GM06990 (cell line): ENCODE measurements around the gene SUPT3H.

ENCODE experiments used
- DNase-seq: peaks from one replicate; pipeline ENCODE4 v3.0.0-alpha.2; 2011; ENCODE audit not compliant: insufficient read length; ENCODE audit errors: extremely low read depth
- H3K27me3 ChIP-seq: replicated peaks from 2 replicates; pipeline ENCODE4 v1.6.0; 2011; ENCODE audit warnings: low read length; ENCODE audit not compliant: control insufficient read depth, insufficient read depth
- H3K36me3 ChIP-seq: 2 replicates; pipeline ENCODE4 v1.5.1; 2011; ENCODE audit warnings: low read length; ENCODE audit not compliant: control insufficient read depth, insufficient read depth
- H3K4me3 ChIP-seq: replicated peaks from 2 replicates; pipeline ENCODE4 v1.5.1; 2011; ENCODE audit warnings: low read depth, mild to moderate bottlenecking, control low read depth, low read length
- TF ChIP-seq, protein P1 (sequence below): IDR thresholded peaks from 2 replicates; pipeline ENCODE4 v1.5.1; 2011; ENCODE audit warnings: low read length, control low read depth, mild to moderate bottlenecking, inconsistent platforms; ENCODE audit not compliant: insufficient read depth, poor library complexity, severe bottlenecking

SUPT3H gene

DNA sequence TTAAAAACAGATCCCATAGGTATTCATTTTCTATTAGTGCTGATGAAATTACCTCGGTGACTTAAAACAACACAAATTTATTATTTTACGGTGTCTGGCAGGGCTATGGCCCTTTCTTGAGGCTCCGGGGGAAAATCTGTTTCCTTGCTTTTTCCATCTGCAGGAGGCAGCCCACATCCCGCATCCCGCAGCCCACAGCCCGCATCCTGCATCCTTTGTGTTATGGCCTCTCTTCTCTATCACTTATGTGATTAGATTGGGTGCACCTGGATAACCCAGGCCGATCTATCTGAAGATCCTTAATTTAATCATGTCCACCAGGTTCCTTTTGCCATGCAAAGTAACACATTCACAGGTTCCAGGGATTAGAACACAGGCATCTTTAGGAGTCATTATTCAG lies 582.4 kb downstream of the SUPT3H start:
- TF ChIP-seq, protein P1, sequence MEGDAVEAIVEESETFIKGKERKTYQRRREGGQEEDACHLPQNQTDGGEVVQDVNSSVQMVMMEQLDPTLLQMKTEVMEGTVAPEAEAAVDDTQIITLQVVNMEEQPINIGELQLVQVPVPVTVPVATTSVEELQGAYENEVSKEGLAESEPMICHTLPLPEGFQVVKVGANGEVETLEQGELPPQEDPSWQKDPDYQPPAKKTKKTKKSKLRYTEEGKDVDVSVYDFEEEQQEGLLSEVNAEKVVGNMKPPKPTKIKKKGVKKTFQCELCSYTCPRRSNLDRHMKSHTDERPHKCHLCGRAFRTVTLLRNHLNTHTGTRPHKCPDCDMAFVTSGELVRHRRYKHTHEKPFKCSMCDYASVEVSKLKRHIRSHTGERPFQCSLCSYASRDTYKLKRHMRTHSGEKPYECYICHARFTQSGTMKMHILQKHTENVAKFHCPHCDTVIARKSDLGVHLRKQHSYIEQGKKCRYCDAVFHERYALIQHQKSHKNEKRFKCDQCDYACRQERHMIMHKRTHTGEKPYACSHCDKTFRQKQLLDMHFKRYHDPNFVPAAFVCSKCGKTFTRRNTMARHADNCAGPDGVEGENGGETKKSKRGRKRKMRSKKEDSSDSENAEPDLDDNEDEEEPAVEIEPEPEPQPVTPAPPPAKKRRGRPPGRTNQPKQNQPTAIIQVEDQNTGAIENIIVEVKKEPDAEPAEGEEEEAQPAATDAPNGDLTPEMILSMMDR, result no peak
- H3K4me3 ChIP-seq, result no peak overlapping the region
- DNase-seq, result no peak

DNA sequence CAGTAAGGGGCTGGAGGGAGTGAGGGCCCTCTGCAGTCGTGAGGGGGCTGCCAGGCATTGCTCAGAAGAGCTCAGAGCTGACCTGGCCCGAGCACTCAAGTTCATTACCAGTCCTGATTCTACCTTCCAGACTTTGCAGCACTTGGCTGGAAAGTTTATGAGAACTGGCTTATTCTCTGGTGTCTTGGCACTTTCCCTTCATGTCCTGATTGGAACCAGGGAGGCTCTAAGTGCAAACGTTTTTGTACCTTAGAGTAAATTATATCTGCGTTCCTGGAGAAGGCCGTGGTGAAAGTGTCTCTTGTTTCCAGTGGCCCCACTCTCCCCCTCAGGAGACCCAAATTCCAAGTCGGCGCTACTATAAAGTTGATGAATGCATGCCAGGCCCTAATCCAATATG lies 587.9 kb downstream of the SUPT3H start:
- DNase-seq, result no peak
- Histone ChIP-seq H3K4me3 (no peak overlapping the region), H3K36me3 (no peaks in the 10 kb centered on the region), H3K27me3 (no peaks in the 10 kb centered on the region)
- TF ChIP-seq, protein P1, result no peak

More for the DNA sequence above, 582.4 kb downstream of the SUPT3H start:
- Histone ChIP-seq H3K27me3 (no peaks in the 10 kb centered on the region), H3K36me3 (no peaks in the 10 kb centered on the region)

DNA sequence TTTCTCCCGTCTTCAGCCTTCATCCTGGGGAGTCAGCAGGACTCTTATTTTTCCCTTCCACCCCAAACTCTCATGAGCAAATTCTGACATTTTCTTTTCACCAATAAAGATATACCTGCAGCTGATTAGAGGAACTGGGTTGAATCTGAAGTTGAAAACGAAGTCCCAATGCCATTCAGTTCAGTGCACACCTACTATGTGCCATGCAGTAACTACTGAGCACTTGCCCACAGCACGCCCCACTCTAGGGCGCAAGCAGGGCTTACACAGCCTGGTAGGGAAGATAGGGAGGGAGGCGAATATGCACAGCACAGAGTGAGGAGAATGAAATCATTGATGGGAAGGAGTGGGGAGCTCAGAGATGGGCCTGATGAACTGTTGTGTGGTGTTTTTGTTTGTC lies 588.7 kb downstream of the SUPT3H start:
- no peak overlapping the region for H3K4me3 ChIP-seq
- DNase-seq, result no peak
- no peaks in the 10 kb centered on the region for H3K27me3 ChIP-seq
- TF ChIP-seq, protein P1, result no peak
- no peaks in the 10 kb centered on the region for H3K36me3 ChIP-seq

DNA sequence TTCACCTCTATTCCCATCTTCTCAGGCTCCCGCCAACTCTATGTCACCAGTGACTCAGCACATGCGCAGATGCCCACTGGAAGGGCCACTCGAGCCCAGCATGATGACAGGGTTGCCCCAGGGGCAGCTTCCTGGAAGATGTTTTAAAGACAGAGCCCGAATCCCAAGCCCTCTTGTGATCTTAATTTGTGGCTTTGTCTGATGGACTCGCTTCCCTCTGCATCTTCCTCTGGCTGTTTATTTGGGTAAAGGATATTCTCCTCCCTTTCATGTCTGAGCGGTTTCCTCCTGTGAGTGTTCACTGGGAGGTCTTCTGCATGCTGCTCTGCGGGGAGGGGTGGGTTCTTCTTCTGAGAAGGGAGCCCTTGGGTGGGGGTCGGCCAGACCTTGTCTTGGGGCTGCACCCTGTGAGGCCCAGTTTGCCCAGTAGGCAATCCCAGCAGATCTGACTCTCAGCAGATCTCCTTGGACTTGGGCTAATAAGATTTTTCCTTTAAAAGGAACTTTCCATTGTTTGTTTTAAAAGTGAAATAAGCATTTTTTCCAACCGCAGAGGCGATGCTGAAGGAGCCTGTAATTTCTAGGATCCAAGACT lies 589.2 kb downstream of the SUPT3H start:
- H3K4me3 ChIP-seq, result no peak overlapping the region
- TF ChIP-seq, protein P1, result no peak
- H3K36me3 ChIP-seq, result no peaks in the 10 kb centered on the region
- no peak for DNase-seq
- no peaks in the 10 kb centered on the region for H3K27me3 ChIP-seq

DNA sequence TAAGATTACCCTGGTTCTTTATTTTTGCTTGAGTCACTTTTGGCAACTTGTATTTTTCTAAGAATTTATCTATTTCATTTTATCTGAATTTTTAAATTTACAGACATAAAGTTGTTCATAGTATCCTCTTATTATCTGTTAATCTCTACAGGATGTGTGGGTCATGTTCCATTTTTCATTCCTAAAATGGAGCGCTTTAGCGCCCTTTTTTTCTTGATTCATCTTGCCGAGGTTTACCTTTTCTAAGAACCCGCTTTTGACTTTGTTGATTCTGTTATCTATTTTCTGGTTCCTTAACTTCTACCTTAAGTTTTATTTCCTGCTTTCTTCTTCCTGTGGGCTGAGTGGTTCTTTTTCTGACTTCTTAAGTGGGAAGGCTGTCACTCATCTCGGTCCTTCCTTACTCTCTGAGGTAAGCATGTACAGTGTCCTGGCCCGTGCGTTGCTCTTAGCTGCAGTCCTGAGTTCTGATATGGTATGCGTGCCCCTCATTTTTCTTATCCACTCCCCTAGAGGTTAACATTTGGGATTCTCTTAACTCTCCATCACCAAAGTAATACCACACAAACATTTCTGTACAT lies 590.4 kb downstream of the SUPT3H start:
- no peaks in the 10 kb centered on the region for H3K36me3 ChIP-seq
- TF ChIP-seq, protein P1, result no peak
- DNase-seq, result no peak
- H3K4me3 ChIP-seq, result no peak overlapping the region
- no peaks in the 10 kb centered on the region for H3K27me3 ChIP-seq
